Keratinocyte (primary cell): ENCODE data around the gene BTBD6. TPM values are rescaled to one million over a fixed set of nuclear protein-coding genes. Genes with fewer than 3 reads are reported as not detected.
A peak's percentile ranks its signal among the peaks of the same experiment; 100 is the strongest.

Experiments used
- DNase-seq: peaks from one replicate; pipeline ENCODE4 v3.0.0-alpha.2; 2011; ENCODE audit warnings: low read depth, missing footprints, low spot score
- FAIRE-seq: peaks from 2 replicates; lab custom pipeline; 2011; peaks lifted over from hg19 to GRCh38; lab: Jason Lieb, UNC
- H2AFZ ChIP-seq: 2 replicates; pipeline ENCODE4 v1.6.0; 2012; ENCODE audit warnings: low read length, control low read depth, inconsistent platforms; ENCODE audit not compliant: control insufficient read depth
- H3K27ac ChIP-seq: 2 replicates; pipeline ENCODE4 v1.5.1; 2011; ENCODE audit warnings: low read length; ENCODE audit not compliant: control insufficient read depth, insufficient read depth
- H3K27me3 ChIP-seq: 3 replicates; pipeline ENCODE4 v1.6.0; 2011; ENCODE audit warnings: low read length; ENCODE audit not compliant: control insufficient read depth, insufficient read depth; ENCODE audit errors: extremely low read depth
- H3K36me3 ChIP-seq, 2 experiments: 2 replicates in 1 of 2; 3 replicates in 1 of 2; pipeline ENCODE4 v1.5.1; 2011; ENCODE audit warnings: low read length in 2 of 2, mild to moderate bottlenecking in 1 of 2; ENCODE audit not compliant: control insufficient read depth in 2 of 2, insufficient read depth in 2 of 2; ENCODE audit errors: extremely low read depth in 1 of 2
- H3K4me1 ChIP-seq: 3 replicates; pipeline ENCODE4 v1.5.1; 2011; ENCODE audit warnings: low read length; ENCODE audit not compliant: control insufficient read depth, insufficient read depth; ENCODE audit errors: extremely low read depth
- H3K4me2 ChIP-seq: 3 replicates; pipeline ENCODE4 v1.6.0; 2011; ENCODE audit warnings: low read depth, low read length; ENCODE audit not compliant: control insufficient read depth, insufficient read depth; ENCODE audit errors: extremely low read depth
- H3K4me3 ChIP-seq, 3 experiments: fragments of 200-600 bp in 1 of 3; sonication (generic) in 1 of 3; 2 replicates in 2 of 3; 3 replicates in 1 of 3; pipeline ENCODE4 v1.5.1; 2011 to 2016; ENCODE audit warnings: low read length in 3 of 3, mild to moderate bottlenecking in 3 of 3, control low read depth in 2 of 3, inconsistent platforms in 1 of 3, low read depth in 1 of 3, mixed read lengths in 1 of 3, mixed run types in 1 of 3, moderate library complexity in 1 of 3; ENCODE audit not compliant: control insufficient read depth in 2 of 3, insufficient read depth in 2 of 3; ENCODE audit errors: extremely low read depth in 1 of 3
- H3K79me2 ChIP-seq: 2 replicates; pipeline ENCODE4 v1.6.0; 2012; ENCODE audit warnings: low read length; ENCODE audit not compliant: control insufficient read depth, insufficient read depth
- H3K9ac ChIP-seq: 3 replicates; pipeline ENCODE4 v1.6.0; 2011; ENCODE audit warnings: low read length; ENCODE audit not compliant: control insufficient read depth, insufficient read depth; ENCODE audit errors: extremely low read depth
- H3K9me1 ChIP-seq: 3 replicates; pipeline ENCODE4 v1.6.0; 2011; ENCODE audit warnings: low read length; ENCODE audit not compliant: control insufficient read depth, insufficient read depth; ENCODE audit errors: extremely low read depth
- H3K9me3 ChIP-seq: 2 replicates; pipeline ENCODE4 v1.5.1; 2012; ENCODE audit warnings: low read depth, low read length; ENCODE audit not compliant: control insufficient read depth
- H4K20me1 ChIP-seq: 3 replicates; pipeline ENCODE4 v1.6.0; 2011; ENCODE audit warnings: low read length; ENCODE audit not compliant: control insufficient read depth, insufficient read depth; ENCODE audit errors: extremely low read depth
- CTCF ChIP-seq, 3 experiments: IDR thresholded peaks in 1 of 3; conservative IDR thresholded peaks in 1 of 3; optimal IDR thresholded peaks in 1 of 3; 2 replicates in 2 of 3; 3 replicates in 1 of 3; pipeline versions ENCODE3 to v1.5.1; 2011; ENCODE audit warnings: low read length in 3 of 3, mild to moderate bottlenecking in 3 of 3, moderate library complexity in 2 of 3, control low read depth in 1 of 3, inconsistent platforms in 1 of 3; ENCODE audit not compliant: insufficient read depth in 2 of 3; ENCODE audit errors: extremely low read depth in 1 of 3
- EZH2 ChIP-seq: IDR thresholded peaks from one replicate; pipeline ENCODE4 v1.6.1; 2012; ENCODE audit warnings: inconsistent platforms, mild to moderate bottlenecking, low read length, moderate library complexity
- dilution Hi-C: fragments of 300-500 bp; cut with MboI; formaldehyde crosslinking; loops from one replicate; pipeline ENCODE4 v1.7.0; 2020; ENCODE audit warnings: low sequenced_read_pairs; ENCODE audit not compliant: extremely low pct_ligation_motif_present
- polyA plus RNA-seq, 5 experiments: library from polyadenylated mRNA; depleted of rRNA in 3 of 5; stranded (reverse) in 3 of 5; stranded (forward) in 1 of 5; unstranded in 1 of 5; fragments of >200 nt; gene quantifications; 1 replicate in 1 of 5; 2 replicates in 3 of 5; 3 replicates in 1 of 5; pipeline versions ENCODE4 v1.2.1 to v1.2.3, GENCODE V29; 2011 to 2012; ENCODE audit warnings: missing spikeins in 2 of 5, low read depth in 1 of 5, low replicate concordance in 1 of 5

BTBD6 gene
- polyA plus RNA-seq, 1 donor (not counting 4 experiments of a cell fraction or from before 2014, with no cell fraction given): 22.2 TPM

- Histone ChIP-seq H2AFZ (no peak overlapping the region), H3K27ac (no peak overlapping the region), H3K79me2 (no peaks in the 10 kb centered on the region), H3K9me1 (no peaks in the 10 kb centered on the region), H4K20me1 (no peaks in the 10 kb centered on the region), H3K4me2 (no peak overlapping the region), H3K9me3 (no peaks in the 10 kb centered on the region), H3K27me3 (peaks cover 13% of the 10 kb centered on the region), H3K9ac (no peak overlapping the region), H3K36me3 (no peaks in the 10 kb centered on the region), H3K4me1 (peaks cover 11% of the 10 kb centered on the region), H3K4me3 (no peak overlapping the region)
- FAIRE-seq: no peak
- DNase-seq: no peak
- TF ChIP-seq CTCF (optimal IDR thresholded peaks at IDR 0.05 in 1 of 3, IDR thresholded peaks at IDR 0.05 in 1 of 3, conservative IDR thresholded peaks at IDR 0.05 in 1 of 3; ENCODE audit: extremely low read depth in 1 of 3, insufficient read depth in 2 of 3, low read length in 3 of 3) (no peak), EZH2 (no peak)
- dilution Hi-C loops: no loop called here
Measured at GRCh38 chr14:105201925-105202513, 46.3 kb upstream of the BTBD6 start.

- Histone ChIP-seq H3K4me2 (no peak overlapping the region), H3K9me3 (no peaks in the 10 kb centered on the region), H3K27ac (no peak overlapping the region), H3K9me1 (no peaks in the 10 kb centered on the region), H4K20me1 (no peaks in the 10 kb centered on the region), H3K36me3 (no peaks in the 10 kb centered on the region), H2AFZ (no peak overlapping the region), H3K79me2 (no peaks in the 10 kb centered on the region), H3K27me3 (peaks cover 3% of the 10 kb centered on the region), H3K4me3 (no peak overlapping the region), H3K4me1 (peaks cover 11% of the 10 kb centered on the region), H3K9ac (no peak overlapping the region)
- peak; percentile 82 to 93 (median 86) for TF ChIP-seq CTCF (optimal IDR thresholded peaks at IDR 0.05 in 1 of 3, IDR thresholded peaks at IDR 0.05 in 1 of 3, conservative IDR thresholded peaks at IDR 0.05 in 1 of 3; ENCODE audit: extremely low read depth in 1 of 3, insufficient read depth in 2 of 3, low read length in 3 of 3)
- TF ChIP-seq EZH2: no peak
- dilution Hi-C loops: no loop called here
- no peak for DNase-seq
- peak; percentile 61 for FAIRE-seq
Measured at GRCh38 chr14:105203057-105203531, 45.2 kb upstream of the BTBD6 start.
